ENCODE measurements around the gene CFAP45.
A peak's percentile ranks its signal among the peaks of the same experiment; 100 is the strongest.

CFAP45 gene

DNA sequence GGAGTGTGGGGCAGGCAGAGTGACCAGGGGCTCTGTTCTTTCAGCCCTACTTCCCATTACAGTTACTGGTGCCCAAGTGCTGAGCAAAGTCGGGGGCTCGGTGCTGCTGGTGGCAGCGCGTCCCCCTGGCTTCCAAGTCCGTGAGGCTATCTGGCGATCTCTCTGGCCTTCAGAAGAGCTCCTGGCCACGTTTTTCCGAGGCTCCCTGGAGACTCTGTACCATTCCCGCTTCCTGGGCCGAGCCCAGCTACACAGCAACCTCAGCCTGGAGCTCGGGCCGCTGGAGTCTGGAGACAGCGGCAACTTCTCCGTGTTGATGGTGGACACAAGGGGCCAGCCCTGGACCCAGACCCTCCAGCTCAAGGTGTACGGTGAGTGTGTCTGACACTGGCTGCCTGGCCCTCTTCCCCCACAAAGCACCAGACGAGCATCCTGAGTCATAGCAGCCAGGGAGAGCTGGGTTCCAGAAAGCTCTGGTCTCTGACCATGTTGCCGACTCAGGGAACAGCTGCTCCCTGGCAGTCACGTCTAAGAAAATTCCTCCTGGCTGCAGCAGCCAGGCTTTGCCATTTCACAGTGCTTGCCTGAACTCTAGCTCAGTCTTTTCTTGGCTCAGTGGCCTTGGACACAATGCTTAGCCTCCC, 70.0 kb downstream of the CFAP45 start:
- TF ChIP-seq, protein P1, sequence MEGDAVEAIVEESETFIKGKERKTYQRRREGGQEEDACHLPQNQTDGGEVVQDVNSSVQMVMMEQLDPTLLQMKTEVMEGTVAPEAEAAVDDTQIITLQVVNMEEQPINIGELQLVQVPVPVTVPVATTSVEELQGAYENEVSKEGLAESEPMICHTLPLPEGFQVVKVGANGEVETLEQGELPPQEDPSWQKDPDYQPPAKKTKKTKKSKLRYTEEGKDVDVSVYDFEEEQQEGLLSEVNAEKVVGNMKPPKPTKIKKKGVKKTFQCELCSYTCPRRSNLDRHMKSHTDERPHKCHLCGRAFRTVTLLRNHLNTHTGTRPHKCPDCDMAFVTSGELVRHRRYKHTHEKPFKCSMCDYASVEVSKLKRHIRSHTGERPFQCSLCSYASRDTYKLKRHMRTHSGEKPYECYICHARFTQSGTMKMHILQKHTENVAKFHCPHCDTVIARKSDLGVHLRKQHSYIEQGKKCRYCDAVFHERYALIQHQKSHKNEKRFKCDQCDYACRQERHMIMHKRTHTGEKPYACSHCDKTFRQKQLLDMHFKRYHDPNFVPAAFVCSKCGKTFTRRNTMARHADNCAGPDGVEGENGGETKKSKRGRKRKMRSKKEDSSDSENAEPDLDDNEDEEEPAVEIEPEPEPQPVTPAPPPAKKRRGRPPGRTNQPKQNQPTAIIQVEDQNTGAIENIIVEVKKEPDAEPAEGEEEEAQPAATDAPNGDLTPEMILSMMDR (IDR thresholded peaks at IDR 0.05; ENCODE audit: borderline replicate concordance, insufficient read depth, low read depth, low read length) = no peak
- no peak overlapping the region for H3K4me3 ChIP-seq (ENCODE audit: low read depth, low read length)

DNA sequence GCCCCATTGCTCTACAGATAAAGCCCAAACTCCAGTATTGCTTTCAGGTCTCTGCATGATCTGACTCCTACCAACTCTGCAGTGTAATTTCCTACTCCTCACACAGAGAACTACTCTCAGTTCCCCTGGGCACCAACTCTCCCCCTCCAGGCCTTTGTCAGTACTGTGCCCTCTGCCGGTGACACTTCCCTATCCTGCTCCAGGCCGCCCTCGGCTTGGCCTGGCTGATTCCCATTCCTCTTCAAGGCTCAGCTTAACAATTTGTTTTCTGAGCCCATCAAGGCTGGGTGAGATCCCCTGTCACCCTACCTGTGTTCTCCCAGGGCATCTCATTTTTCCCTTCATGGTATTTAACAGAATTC, 70.7 kb downstream of the CFAP45 start:
- no peak overlapping the region for H3K4me3 ChIP-seq (ENCODE audit: low read depth, low read length)
- TF ChIP-seq, protein P1 (IDR thresholded peaks at IDR 0.05; ENCODE audit: borderline replicate concordance, insufficient read depth, low read depth, low read length) = peak; percentile 64

DNA sequence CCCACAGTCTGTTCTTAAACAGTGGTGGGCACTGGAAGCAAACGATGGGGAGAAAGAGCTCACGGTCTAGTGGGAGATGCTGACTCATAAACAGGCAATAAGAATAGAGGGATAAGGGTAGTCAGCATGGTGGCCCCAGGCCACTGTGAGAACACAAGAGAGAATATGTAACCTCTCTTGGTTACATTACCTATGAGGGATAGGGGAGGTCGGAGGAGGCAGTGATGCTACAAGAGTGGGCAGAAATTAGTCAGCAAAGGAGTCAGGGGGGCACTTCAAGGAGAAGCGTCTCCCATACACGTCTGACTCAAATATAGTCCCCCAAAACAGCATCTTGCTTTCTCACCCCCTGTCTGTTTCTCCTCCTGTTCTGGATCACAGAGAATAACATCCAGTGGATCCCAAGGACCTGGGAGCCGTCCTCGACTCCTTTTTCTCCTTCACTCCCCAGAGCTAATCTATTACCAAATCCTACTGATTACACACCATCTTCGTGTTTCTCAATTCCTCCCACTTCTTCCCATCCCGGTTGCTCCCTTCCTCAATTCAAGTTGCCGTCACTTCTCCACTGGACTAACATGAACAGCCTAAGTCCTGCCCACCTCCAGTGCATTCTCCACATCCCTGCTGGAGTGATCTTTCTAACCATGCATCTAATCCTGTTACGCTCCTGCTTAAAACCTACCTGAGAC, 71.2 kb downstream of the CFAP45 start:
- no peak overlapping the region for H3K4me3 ChIP-seq (ENCODE audit: low read depth, low read length)
- TF ChIP-seq, protein P1 (IDR thresholded peaks at IDR 0.05; ENCODE audit: borderline replicate concordance, insufficient read depth, low read depth, low read length) = no peak

DNA sequence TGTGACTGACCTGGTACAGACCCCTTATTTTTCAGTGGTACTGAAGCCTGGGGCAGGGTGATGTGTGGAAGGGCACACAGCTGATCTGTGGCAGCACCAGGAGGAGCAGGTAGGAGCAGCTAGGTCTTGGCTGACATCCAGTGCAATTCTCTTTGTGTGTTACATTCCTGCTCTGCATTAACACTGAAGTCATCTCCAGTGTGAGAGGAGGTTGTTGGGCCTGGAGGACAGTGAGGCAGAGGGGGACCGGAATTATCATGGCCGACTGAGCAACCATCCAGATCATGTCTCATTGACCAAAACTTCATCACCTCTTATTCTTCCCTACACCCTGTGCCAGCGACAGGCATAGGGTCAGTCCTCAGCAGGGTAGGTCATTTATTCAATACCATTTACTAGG, 71.8 kb downstream of the CFAP45 start:
- no peak overlapping the region for H3K4me3 ChIP-seq (ENCODE audit: low read depth, low read length)
- TF ChIP-seq, protein P1 (IDR thresholded peaks at IDR 0.05; ENCODE audit: borderline replicate concordance, insufficient read depth, low read depth, low read length) = no peak

DNA sequence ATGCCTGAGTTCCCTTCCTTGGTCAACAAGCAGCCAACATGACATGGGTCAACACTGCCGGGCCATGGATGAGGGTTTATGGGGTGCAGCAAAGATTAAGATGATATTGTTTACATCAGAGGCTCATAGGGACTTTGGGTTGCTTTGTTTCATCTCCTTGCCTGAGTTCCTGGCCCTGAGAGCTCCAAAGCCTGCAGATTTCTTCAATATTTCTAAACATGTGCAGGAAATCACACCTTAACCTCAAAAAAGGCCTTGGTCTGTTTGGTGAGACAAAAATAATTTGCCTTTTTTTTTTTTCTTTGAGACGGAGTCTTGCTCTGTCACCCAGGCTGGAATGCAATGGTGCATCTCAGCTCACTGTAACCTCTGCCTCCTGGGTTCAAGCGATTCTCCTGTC, 72.4 kb downstream of the CFAP45 start:
- H3K4me3 ChIP-seq (ENCODE audit: low read depth, low read length) = no peak overlapping the region
- TF ChIP-seq, protein P1 (IDR thresholded peaks at IDR 0.05; ENCODE audit: borderline replicate concordance, insufficient read depth, low read depth, low read length) = no peak

DNA sequence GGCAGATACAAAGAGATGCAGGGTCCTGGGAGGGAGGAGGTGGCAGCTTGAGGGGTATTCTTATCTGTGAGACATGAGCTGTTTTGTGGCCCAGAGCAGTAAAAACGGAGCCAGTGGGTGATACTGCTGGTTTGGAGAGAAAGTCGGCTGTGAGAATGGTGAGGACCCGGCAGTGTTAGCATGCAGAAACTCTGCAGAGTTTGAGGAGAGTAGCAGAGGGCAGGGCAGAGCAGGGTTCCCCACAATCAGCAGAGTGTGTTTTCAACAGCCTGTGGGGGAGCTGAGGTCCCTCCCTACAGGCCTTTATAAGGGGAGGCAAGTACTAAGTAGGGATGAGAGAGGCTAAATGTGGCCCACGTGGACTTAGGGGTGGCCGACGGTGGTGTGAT, 72.9 kb downstream of the CFAP45 start:
- TF ChIP-seq, protein P1 (IDR thresholded peaks at IDR 0.05; ENCODE audit: borderline replicate concordance, insufficient read depth, low read depth, low read length) = no peak
- no peak overlapping the region for H3K4me3 ChIP-seq (ENCODE audit: low read depth, low read length)

Data from GM12875 (cell line).